NAMALWA (cell line): ENCODE results near the gene KIF25.

ENCODE experiments used
- DNase-seq: peaks from one replicate; pipeline ENCODE4 v3.0.0-alpha.2; 2015; ENCODE audit warnings: low spot score

The KIF25 gene

DNA sequence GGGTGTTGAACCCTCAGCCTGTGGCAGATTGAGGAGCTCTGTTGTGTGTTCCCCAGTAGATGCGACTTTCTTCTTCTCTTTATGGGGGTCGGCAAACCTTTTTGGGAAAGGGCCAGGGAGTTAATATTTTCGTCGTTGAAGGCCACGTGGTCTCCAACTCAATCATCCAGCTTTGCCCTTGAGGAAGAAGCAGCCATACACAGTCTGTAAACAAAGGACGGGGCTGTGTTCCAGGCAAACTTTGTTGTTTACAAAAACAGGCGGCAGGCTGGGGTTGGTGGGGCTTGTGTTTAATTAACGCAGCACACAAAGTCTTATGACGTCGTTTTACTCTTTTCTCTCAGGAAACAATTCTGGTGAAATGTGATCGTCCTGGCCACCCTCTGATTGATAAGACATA lies 20.2 kb downstream of the KIF25 start:
- DNase-seq, result no peak

DNA sequence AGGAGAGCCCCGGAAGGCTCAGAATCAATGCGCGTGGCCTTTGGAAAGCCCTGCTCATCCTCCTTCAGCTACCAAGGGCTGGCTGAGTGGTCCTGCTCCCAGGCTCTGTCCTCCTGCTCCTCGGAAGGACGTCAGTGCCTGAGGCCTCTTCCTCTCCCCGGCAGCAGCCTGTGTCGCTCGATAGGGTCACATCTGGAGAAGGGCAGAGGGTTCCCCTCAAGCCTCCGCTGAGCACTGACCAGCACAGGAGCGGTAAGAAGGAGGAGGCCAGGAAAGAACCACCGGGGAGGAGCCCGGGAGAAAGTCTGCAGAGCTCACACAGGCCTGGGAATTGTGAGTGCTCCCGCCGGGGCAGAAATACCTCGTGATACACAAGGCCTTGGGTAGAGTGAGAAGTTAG lies 21.2 kb downstream of the KIF25 start:
- no peak for DNase-seq

DNA sequence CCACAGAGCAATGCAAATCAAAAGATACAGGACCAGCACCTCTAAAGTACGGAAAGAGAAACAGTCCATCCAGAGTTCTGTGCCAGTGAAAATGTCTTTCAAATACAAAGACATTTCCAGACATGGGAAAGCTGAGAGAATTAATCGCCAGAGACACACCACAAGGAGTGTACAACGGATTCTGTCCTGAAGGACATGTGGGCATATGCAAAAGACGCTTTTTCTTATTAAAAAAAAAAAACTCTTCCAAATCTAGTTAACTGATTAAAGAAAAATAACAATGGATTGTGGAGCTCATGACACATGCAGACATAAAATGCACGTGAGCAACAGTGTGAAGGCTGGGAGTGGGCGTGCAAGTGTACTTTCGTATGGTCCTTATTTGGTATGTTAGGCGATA lies 22.8 kb downstream of the KIF25 start:
- no peak for DNase-seq

DNA sequence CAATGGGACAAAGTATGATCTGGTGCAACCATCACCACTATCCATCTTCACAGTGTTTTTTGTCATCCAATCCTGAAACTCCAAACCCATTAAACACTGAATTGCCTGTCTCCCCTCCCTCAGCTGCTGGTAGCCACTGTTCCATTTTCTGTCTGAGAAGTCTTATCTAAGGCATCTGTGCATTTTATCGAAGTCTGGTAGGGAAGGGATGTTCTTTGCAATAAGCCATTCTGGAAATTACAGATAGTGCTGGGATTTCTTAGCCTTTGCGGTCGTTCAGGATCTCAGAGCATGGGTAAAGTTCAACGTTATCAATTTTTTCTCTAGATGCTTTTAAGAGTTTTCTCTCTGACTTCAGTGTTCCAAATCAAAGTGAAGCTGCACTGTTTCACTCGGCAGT lies 24.1 kb downstream of the KIF25 start:
- no peak for DNase-seq

DNA sequence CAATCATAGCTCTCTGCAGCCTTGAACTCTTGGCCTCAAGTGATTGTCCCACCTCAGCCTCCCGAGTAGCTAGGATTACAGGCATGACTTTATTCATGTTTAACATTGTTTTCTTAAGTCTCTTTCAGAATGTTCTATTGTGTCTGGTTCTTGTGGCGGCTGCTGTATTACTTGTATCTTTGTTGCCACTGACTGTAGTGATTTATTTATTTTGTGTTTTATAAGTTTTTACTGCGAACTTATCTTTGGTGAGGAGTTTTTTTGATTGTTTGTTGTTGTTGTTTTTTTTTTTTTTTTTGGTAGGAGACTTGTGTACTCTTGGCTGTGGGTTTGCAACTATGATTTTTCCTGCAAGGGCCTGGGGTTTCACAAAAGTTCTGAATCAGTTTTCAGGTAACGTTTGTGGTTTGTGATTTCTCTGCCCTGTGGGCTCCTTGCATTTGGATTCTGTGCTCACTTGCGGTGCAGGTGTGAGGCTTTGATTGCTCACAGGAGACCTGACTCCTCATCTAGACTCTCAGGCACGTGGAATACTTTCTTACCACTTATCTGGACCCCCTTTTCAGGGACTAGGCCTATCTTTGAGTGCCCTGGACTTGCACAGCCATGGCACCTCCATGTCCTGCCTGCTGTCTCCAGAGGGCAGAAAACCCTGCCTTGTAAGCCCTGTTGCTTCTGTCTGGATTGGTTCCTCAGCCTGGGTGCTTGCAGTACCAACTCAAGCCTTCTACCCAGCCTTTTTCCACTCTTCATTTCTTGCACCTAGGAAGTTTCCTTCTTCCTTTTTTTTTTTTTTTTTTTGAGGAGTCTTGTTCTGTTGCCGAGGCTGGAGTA lies 25.2 kb downstream of the KIF25 start:
- DNase-seq, result no peak

DNA sequence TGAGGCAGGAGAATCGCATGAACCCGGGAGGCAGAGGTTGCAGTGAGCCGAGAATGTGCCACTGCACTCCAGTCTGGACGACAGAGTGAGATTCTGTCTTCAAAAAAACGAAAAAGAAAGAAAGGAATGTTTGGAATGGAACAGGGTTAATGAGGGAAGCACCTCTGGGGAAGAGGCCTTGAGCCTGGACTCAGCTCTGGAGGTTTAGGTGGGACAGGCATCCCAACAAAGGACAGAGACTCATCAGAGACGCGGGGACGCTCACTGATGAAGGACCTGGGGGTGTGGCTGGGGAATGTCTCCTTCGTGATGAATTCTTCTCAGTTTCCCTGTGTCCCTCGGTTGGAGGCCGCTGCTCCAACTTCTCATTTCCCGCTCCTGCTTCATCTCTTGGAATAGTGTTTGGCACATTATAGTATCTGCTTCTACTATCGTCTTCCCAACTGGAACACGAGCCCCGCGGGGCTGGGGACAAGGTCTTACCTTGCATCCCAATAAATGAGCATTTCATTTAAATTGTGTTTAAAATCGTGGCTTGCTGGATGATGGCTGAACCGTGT lies 27.6 kb downstream of the KIF25 start:
- DNase-seq, result no peak

DNA sequence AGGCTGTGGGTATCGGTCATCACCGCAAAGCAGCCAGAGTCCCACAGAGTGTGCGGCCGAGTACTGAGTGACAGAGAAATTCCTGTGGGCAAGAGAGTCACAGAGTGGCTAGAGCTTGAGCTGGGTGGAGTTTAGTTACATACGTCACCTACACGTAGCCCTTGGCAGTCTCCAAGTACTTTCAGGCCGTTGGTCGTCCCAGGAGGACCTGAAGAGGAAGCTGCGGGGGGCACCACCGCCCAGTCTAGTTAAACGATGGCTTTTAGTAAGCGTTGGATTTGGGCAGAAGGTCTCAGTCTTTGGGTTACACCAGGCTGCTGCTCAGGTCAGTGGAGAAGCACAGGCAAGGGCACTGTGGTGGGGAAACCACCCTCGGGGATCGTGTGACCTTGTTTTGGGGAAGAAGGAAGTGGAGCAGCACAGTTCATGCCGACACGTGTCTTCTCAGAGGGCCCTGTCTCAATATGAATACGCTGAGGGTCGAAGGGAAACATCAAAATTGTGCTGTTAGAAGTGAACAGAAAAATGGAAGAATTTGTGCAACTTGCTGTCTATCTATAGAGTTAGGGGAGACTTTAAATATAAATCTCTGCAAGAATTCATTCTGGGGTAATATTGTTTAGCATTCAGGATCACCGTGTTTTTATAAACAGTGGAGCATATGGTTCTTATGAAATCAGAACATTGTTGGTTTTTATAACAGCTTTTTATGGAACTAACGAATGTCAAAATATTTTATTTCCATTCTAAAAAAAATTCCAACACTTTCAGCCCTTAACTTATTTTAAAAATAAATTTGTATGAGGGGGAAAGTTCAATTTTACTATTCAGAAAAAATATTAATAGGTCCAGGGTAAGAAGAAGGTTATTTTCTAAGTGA lies 28.6 kb downstream of the KIF25 start:
- DNase-seq, result no peak

DNA sequence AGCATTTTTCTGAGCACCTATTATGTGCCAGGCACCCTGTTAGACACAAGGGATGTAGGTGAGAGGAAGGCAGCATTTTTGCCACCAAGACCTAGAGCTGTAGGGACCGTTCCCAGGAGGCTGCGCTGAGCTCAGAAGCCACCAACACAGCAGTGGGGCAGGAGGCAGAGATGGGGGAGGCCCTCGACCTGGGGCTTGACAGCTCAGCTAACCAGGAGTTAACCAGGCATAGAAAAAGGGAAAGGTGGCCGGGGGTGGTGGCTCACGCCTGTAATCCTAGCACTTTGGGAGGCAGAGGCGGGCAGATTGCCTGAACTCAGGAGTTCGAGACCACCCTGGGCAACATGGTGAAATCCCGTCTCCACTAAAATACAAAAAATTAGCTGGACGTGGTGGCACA lies 29.5 kb downstream of the KIF25 start:
- DNase-seq, result no peak

DNA sequence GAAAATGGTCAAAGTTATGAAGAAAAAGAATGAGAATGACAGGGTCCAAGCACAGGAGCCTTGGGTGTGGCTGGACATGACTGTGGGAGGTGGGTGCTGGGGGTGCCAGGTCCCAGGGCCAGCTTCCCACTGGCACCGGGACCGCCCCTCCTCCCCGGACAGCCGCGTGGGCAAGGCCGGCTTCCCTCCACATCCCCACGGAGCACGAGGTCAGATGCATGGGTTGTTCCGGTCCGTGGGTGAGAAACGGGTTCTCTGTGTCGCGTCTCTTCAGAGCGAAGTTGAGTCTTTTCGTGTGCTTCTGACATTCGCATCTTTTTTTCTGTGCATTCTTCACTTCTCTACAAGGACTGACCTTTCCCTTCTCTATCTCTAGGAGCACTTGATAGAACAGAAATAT lies 30.1 kb downstream of the KIF25 start:
- DNase-seq, result no peak

DNA sequence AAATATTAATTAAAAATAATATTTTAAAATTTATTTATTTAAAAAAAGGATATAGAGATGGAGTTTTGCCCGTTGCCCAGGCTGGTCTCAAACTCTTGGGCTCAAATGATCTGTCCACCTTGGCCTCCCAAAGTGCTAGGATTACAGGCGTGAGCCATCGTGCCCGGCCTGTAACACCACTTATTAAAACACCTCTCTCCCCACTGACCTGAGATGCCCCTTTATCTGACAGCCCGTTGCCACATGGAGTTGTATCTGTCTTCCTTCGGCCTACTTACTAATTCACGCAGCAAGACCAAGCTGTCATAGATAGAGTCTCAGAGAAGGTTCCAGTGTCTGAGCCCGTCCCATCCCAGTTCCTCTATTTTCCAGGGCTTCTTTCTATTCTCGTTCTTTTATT lies 30.7 kb downstream of the KIF25 start:
- DNase-seq, result no peak

DNA sequence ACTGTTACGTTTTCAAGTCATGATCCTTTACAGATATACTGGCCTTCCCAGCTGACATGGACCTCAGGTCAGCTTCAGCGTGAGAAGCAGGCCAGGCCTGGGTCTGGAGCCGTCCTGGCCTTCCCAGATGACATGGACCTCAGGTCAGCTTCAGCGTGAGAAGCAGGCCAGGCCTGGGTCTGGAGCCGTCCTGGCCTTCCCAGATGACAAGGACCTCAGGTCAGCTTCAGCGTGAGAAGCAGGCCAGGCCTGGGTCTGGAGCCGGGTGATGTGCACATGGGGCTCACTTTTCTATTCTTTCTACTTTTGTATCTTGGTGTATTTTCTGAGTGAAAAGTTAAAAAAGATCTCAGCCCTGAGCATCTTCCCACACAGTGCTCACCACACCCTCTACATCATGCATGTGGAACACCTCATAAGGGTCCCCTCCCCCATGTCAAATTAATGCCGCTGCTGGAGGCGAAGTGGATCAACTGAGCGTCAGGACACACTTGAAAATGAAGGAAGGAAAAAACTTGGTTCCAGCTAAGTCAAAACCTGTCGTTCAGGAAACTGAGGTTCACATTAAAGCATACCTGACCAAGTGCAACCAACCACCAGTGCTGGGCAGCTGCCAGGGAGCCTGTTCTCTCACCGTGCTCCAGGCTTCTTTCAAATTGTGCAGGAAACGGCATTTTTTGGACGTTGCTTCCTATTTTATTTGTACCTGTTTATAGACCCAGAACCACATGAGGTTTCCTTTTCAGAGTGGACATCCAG lies 32.2 kb downstream of the KIF25 start:
- no peak for DNase-seq

DNA sequence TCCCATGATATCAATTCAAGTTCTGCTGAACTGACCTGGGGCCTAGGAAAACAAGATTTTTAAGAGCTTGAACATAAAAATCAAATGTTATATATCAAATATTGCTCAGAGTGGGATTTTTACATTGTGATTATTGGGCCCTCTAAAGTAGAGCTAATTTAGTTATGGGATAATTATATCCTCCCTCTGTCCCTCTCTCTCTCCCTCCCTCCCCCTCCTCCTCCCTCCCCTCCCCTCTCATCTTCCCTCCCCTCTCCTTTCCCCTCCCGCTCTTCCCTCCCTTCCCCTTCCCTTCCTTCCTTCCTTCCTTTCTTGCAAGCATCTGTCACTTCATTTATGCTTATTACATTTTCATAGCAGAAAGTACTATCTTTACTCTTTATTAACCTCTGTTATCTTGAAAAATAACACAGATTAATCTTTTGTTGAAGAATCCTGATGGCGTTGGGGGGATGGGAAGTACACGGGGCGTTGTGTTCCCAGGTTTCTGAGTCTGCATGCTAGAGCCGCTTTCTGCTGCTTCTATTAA lies 32.8 kb downstream of the KIF25 start:
- DNase-seq, result no peak

DNA sequence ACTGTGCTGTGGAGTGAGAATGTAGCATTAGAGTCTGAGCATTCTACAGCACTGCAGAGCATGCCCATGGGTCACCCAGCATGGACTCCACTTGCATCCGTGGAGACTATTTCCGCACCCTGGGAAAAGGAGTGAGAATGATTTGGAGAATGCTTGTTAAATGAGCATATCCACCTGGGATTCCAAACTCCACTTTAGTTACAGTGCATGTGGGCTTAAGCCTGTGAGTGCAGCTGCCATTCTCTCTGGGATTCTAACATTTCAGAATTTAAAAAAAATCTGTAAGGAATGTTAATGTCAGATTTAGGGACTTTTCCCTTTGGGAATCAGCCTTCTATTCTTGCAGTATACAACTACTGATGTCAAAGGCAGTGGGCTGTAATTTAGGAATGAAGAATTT lies 33.4 kb downstream of the KIF25 start:
- DNase-seq, result no peak

DNA sequence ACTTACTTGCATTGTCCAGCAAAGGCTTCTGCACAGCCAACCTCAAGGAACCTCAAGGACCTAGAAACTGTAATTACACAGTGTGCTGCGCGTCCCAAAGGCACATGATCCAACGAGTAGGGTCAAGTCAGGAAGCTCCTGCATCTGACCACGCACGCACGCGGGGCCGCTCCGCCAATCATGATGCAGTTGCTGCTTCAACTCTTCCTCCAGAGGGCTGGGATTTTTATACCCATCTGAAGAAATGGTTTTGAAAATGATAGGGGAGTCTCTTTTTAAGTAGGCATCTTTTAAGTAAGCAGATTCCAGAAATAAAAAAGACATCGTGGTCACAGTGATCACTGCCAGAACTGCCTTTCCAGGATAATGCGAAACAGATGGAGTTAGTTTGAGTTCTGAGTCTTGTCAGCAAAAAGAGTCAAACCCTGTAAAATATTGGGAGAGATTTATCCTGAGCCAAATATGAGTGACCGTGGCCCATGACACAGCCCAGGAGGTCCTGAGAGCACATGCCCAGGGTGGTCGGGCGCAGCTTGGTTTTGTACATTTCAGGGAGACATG lies 34.0 kb downstream of the KIF25 start:
- DNase-seq, result no peak

DNA sequence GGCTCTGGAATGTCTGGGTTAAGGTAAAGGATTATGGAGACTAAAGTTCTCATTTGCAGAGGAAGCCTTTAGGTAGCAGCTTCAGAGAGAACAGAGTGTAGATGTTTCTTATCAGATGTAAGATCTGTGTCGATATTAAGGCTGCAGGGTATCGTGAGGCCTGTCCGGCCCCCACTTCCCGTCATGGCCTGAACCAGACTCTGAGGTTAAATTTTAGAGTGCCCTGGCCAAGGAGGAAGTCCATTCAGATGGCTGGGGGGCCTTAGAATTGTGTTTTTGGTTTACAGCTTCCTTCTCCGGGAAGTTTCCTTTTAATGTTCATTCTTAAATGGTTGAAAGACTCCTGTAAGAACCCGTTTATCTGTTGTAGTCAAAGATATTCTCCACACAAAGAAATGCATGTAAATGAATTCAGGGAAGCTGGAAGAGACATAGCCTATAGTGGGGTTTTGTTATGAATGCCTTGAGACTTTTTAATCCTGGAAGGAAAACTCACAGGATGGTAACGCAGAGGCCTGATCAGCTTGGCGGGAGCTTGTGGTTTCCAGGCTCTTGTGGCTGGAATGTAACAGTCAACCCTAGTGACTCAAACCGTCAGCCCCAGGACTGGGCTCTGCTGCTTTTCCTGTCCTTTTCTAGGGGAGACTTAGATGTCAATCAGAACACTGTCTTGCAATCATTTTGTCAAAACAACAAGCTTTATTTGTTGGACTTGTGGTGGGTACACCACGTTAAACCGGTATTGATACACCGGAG lies 34.7 kb downstream of the KIF25 start:
- DNase-seq, result no peak

DNA sequence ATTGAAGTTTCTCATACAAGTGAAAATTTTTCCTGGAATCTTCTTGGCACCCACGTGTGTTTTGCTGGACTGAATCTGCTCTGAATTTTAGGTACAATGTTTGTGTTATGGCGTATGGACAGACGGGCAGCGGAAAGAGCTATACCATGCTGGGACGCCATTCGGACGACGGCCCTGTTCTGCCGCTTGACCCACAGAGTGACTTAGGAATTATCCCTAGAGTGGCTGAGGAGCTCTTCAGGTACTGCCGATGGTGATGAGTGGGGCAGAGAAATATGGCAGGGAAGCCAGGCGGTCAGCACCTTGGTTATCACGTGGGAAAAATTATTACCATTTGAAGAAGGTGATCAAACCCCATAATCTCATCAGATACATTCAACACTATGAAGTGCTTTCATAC lies 36.3 kb downstream of the KIF25 start:
- DNase-seq, result no peak

DNA sequence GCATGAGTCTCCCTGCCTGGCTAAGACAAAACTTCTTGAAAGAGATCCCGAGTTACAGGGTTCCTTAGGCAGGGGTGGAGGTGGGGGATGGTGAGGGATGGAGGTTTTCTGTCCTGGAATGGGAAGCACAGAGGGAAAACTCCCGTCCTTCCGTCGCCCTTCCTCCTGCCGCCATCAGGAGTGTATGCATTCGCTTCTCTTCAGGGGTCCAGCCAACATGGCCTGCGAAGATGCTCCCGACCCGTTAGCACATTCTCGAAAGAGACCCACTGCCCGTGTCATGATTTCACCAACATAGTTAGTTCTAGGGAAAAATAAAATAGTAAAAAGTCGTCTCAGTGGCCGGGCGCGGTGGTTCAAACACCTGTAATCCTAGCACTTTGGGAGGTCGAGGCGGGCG lies 37.1 kb downstream of the KIF25 start:
- no peak for DNase-seq

DNA sequence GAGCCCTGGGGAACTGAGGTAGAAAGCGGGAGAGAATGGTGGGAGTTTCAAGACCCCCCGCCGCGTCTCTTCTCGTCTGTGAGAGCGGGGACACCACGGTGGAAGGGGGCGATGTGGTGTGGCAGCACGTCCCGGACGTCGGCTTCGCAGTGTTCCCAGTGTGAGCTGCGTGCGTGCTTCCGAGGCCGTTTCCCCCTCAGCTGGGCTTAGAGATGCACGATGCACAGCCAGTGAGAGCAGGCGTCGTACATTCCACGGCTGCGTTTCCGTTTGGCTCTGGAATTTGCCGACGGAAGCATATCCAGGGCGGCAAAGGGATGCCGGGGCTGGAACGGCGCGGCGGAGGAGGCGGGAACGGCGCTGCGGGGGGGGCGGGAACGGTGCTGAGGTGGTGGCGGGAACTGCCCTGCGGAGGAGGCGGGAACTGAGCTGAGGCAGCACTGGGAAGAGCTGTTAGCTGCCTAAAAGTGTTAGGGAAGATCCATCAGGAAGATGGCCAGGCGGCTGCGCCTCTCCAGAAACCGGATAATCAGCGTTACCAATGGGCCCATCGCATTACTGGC lies 37.7 kb downstream of the KIF25 start:
- DNase-seq, result no peak

DNA sequence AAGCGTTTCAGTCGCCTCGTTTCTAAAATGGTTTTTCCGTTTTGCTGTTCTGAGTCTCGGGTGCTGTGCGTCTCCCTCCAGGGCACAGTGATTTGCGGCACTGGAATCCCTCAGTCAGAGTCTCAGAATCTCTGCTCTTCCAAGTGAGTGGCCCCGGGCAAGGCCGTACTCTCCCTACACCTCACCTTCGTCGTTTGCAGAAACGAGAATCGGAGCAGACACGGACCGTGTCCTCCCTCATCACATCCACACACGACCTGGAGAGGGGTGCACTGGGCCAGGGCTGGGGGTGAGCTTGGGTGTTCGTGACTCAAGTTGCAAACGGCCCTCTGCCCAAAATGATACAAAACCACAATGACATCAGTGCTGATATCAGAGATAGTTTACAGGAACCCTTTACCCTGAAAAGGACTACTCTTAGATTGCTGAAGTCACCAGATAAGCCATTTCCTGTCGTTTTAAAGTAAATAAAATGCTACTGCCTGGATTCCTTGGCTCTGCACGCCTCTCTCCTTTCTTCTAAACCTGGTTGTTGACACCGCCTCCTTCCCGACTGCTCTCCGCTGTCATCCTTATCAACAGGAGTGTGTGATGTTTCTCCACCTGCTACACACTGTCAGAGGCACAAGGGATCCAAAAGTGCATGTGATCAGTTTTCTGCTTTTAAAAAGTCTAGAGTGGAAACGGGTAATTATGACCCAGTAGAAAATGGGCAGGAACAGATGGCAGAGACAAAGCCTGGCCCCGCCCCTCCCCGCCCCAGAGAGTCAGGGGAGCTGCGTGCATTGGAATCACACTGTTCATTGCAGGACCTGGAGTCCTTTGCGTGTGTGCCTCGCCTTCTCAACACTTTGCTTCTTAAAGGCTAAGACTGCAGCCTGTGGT lies 38.4 kb downstream of the KIF25 start:
- no peak for DNase-seq

DNA sequence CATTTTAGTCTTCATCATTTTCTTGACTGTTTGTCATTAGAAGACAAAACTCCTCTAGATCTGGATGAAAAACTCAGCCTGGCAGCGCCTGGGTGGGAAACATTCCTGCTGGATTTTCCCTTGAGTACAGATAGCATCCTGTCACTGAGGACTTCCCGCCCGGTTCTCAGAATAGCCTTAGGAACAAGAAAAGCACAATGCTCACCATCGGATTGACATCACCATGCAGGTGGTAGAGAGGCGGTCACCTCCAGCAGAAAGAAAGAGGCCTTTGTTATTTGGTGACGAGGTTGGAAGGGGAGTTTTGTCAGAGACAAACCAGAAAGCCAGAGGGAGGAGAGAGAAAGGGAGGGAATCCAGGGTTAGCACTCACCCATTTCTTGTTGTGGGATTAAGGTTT lies 39.8 kb downstream of the KIF25 start:
- DNase-seq, result no peak
